AG08395 (cell line): Measurements from ENCODE around the gene FBXL7.

Experiments used
- DNase-seq: peaks from one replicate; pipeline ENCODE4 v3.0.0; 2012; ENCODE audit warnings: mixed read lengths, low spot score

Gene FBXL7

DNA sequence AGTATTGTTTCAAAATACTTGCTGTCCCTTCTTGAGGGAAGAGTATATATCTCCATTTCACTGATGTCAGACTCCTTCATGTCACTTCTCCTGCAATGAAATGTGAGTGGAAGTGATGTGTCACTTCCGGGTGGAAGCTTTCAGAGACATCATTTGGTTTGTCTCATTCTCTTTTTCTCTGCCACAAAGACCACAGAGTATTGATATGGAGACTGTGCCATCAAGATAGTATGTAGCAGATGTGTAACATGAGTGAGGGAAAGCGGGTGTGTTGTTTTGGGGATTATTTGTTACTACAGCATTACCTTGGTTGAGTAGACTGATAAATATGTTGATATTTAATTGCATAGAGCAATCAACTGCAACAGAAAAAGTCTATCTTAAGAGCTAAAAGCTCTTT, 169.8 kb downstream of the FBXL7 start:
- no peak for DNase-seq

DNA sequence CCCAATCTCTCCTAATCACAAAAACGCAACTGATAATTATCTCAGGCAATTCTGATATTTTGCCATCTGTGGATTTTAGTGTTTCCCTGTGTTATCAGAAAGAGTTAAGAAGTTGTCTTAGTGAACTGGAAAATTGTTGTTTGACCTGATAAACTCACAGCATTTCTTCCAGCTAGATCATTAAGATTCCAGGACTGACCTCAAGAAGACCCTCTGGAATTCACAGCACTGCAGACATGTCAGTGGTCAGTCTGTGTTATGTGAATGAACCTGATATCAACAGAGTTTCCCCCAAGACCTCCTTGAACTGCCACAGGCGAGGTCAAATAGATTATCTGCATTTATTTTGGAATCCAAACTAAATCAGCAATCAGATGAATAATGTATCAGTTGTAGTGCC, 174.7 kb downstream of the FBXL7 start:
- no peak for DNase-seq

DNA sequence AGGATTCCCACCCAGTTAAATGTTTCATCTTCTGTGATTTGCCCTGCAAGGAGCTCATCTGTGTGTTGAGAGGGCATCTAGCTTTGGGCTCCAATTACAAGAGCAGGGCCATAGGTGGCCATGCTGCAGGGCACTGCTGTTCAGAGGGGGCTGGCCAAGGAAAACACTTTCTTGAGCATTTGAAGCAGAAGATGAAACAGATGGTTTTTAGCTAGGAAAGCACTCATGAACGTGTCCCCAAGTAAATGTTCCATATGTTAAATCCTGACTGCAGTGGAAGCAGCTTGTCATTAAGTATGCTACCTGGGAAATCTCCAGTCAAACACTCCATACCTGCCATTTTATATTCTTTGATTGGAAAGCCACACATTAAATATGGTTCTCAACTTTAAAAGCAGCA, 176.6 kb downstream of the FBXL7 start:
- DNase-seq, result no peak

DNA sequence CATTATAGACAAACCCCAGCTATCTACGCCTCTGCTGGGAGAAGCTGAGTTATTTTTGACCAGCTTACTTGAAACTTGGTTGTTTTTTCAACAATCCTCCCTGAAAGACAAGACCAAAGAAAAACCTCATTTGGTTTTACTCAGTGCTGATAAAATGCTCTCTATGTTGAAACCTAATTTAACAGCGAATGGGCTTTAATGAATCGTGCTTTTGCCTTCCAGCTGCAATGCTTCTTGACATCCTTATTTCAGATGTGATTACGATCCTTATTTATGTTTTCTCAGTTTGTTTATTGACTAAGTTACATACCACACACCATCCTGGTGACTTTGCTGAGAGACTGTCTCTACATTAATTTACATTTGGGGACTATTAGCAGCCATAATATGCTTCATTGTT, 179.2 kb downstream of the FBXL7 start:
- no peak for DNase-seq

DNA sequence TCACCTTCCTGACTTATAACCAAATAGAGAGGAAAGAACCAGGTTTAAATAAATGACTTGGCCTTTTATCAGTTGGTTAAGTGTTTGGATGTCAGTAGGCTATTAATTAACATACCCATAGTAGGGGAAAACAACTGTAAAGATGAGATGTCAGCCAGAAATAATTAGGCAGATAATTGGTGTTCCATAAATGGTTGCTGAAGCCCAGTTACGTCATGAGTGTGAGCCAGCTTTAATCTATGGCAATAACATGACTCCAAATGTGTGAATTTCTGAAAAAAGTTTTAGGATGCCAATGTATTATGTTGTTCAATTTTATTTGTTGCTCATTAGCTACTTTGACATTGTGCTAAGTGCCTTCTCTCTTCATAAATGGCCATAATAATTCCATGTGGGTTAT, 180.5 kb downstream of the FBXL7 start:
- DNase-seq, result no peak

DNA sequence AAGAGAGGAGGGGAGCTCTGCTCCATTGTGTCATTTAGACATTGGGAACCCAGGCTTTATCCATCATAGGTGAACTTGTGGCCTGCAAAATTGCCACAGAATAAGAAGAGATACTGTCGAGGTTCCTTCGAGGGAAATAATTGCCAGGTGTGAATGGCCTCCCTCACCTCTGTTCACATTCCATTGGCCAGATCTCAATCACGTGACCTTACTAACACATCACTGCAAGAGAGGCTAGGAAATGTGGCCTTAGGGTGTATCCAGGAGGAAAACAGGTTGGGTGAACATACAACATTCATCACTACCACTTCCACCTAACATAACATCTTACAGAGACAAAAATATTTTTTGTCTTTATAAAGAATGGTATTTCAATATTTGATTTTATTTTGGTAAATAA, 182.1 kb downstream of the FBXL7 start:
- DNase-seq, result no peak

DNA sequence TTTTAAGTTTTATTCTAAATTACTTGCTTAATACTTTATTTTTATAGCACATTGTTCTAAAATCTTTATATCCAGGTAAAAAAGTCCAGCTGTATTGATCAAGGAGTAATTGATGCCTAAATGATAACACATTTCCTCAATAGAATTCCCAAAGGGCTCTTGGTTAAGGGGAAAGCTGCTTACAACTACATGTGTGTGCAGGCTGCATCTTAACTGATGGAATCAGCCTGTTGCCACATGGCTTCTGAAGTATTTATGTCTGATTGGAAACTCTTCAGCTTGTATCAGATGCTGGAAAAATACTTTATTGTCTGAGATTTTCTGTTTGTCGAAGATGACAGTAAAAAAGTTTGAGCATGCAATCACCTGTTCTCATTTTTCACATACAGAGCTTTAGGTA, 182.6 kb downstream of the FBXL7 start:
- no peak for DNase-seq

DNA sequence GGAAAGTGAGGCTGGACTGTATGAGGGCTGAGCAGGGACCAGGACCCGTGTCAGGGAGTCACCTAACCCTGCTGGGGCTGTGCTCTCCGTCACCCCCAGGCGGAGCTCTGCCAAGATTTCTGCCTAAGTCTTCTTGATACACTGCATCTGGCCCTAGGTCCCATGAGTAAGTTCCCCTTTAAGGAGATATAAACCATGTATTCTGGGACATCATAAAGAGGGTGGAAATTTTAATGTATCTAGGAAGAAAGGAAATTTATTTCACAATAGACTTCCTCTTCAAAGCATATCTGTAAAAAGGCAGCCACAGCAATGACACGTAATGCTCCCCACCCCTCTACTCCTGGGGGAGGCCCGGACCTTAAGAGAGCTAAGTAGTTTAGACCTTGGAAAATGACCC, 183.4 kb downstream of the FBXL7 start:
- DNase-seq, result no peak

DNA sequence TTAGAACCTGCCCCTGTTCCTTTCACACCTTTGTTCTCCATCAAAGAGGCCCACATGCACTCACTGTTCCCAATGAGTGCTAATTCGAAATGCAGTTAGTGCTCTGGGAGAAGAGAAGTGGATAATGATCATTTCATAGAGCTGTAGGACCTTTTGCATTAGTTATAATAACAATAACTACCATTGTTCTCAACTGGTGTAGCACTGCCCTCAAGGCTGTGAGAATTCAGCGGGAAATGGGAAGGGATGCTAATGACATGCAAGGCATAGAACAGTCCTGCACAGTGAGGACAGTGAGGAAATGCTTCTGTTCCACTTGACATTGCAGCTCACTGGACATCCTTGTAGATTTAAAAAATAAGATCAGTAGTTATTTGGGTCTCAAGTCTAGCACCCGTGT, 187.4 kb downstream of the FBXL7 start:
- DNase-seq, result no peak

DNA sequence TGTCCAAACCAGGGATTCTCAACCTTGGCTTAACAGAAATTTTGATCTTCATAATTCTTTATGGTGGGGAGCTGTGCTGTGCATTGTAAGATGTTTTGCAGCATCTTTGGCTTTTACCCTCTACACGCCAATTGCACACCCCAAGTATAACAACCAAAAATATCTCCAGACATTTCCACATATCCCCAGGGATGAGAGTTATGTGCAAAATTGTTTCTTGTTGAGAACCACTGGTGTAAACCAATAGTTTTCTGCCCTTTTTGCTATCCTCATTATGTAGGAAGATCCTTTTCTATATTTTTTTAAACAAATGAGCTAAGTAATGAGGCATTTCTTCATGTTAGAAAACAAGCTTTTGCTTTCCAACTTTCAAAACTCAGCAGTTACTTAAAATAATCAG, 189.9 kb downstream of the FBXL7 start:
- DNase-seq, result no peak

DNA sequence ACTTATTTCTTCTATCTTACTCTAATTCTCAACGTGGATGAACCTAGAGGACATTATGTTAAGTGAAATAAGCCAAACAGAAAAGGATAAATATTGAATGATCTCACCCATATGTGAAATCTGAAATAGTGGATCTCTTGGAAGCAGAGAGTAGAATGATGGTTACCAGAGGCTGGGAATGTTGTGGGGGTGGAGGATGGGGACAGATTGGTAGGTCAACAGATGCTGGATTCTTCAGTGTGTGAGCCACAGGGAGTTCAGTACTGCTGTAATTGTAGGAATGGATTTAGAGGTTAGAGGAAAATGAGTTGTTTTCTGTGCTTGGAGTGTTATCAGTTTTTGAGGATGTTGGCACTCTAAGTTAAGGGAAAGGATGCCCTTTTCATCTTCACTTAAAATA, 190.6 kb downstream of the FBXL7 start:
- DNase-seq, result peak; percentile 30

DNA sequence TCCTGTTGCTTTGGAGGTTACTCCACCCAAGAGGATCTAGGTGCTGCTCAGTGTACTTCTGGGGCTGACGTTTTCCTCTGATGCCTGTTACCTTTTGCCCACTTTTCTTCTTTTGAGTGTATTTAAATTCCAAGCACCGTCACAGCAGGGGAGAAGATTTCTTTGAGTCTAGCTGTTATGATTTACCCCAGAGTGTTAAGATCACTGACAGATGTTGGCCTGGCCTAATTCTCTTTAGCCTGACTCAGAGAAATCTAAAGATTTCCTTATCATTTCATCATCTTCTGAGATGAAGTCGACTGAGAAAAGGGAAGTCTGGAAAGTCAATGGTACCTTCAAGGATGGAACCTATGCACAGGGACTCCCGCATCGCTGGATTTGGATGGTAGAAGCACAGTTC, 191.5 kb downstream of the FBXL7 start:
- DNase-seq, result peak; percentile 34

DNA sequence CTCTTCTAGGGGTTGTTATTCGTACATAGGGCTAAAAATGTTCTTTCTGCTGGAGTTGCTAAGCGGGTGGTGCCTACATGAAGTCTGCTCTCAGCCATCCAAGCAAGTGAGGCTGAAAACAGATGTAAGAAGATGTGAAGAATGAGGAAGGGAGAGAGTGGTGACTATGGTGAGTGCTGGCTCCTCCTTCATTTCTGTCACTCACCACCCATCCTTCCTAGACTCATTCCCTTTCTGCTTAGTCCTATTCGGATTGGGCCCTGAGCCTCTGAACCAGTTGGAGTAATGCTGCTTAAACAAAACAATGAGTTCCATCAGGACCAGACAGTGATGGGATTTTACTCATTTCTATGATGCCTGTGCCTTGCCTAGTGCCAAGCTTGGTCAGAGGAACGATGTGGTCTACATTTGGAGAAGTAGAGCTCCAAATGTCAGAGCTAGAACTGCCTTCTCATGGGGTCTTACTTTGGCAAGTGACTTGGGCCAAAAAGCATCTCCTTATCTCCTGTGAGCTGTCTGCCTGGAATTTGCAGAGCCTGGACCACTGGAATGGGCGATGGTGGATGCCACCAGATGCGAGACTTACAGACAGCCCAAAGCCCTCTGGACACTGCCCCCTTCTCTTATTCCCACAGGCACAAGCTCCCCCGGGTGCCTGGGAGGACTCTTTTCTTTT, 192.9 kb downstream of the FBXL7 start:
- DNase-seq, result no peak

DNA sequence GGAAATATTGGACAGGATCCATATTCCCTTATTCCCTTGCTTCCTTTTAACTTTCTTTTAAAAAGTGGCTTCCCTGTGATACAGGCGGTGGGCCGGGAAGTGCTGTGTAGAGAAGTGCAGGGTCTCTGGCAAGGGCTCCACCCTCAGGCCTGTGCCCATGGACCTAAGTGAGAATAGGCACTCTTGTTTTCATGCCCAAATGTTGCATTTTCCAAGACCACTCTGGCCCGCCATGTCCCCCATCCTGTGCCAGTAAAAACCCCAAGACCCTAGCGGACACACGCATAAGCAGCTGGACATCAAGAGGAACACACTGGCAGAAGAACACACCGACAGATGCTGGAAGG, 193.4 kb downstream of the FBXL7 start:
- DNase-seq, result no peak

DNA sequence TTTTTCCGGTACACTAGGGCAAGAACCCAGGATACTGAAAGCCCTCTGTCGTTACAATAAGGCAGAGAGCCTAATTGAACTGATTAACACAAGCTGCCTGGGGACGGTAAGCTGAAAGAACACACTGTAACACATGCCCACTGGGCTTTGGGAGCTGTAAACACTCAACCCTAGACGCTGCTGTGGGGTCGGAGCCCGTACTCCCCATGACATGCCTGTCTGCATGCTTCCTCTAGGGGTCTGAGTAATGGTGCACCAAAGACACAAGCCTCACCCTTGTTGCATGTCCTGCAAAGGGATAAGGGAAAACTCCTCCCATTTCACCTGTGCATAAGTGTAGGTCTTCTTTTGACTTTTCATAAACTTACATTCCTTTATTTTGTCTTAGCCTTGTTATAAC, 194.0 kb downstream of the FBXL7 start:
- DNase-seq, result no peak

DNA sequence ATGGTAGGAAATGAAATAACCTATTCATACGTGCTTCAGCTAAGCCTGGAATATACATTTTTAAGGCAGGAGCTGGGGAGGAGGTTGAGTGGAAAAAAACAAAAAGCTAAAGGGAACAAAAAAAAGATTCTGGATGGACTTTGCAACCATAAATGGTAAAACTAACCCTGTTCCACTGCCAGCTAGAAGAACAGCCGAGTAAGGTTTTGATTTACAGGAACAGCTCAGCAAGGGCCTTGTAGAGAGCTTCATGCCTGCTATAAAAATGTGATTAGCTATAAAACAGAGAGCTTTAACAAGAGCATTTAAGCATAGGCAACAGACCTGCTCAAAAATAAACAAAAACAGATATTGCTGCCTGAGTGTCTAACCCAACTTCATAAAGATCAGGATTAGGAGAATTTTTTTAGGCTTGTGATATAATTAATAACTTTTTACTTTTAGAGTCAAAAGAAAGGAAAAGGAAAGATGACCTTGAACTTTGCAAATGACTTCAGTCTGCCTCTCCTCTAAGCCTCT, 194.8 kb downstream of the FBXL7 start:
- peak; percentile 37 for DNase-seq

DNA sequence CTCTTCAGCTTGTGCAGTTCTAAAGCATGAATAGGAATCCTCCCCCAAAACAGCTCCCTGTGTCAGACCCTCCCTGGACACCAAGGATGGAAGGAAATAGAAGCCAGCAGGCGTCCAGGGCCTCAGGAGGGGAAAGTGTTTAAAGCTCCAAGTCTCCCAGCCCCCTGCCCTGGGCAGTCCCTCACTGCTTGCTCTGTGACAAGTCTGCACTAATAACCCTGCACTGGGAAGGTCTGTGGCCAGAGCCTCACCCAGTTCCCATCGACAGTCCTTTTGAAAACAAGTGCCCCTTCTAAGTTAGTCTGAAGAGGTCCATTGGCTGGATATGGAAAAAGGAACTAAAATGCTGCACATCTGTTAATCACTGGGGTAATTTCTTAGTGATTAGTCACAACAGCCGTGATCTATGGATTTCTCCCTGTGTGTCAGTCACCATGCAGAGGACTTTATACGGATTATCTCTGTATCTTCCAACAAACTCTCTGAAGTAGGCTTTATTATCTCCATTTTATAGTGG, 195.3 kb downstream of the FBXL7 start:
- DNase-seq, result peak; percentile 48

DNA sequence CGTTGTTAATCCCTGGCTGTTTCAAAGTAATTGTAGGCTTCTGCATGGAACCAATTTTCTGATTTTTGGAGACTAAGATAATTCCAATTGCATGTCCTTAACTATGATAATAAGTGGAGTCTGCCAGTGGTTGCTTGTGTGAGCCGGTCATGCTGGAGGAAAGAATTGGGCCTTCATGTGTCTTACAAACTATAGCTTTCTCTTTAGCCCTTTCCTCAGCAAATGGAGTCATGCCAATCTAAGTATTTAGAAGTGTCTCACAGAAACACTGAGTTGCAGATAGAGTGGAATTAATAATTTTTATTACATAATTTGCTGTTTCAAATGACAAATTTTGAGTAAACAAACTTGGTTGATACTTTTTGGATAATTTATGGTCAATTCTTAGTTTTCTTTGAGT, 200.4 kb downstream of the FBXL7 start:
- no peak for DNase-seq

DNA sequence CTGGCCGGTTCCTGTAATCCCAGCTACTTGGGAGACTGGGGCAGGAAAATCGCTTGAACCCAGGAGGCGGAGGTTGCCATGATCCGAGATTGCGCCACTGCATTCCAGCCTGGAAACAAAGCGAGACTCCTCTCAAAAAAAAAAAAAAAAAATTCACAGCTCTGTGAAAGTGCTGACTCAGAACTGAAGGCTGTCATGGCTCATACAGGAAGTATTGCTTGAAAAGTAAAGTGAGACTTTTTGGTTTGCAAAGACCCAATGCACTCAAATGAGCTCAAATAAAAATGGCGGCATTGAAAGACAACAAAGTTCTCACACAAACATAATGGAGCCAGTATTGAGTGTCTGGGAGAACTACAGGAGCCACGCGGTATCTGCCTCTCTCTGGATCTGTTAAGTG, 202.1 kb downstream of the FBXL7 start:
- peak; percentile 38 for DNase-seq

DNA sequence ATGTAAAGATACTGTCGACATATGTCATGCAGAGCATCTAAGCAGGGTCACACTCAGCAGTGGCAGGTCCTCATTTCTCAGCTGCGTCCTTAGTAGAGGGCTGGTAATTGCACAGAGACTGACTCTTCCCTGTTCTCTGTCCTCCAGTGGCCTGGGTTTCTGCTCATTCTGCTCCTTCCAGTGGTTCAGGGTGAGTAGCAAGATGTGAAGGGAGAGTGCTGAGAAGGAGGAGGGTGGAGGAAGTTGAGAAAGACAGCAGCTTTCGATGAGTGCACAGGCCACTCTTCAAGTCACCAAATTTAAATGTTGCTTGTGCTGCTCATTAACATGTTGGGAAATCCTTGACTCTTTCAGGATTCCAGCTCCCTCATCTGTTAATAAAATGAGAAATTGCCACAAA, 203.9 kb downstream of the FBXL7 start:
- DNase-seq, result peak; percentile 61

DNA sequence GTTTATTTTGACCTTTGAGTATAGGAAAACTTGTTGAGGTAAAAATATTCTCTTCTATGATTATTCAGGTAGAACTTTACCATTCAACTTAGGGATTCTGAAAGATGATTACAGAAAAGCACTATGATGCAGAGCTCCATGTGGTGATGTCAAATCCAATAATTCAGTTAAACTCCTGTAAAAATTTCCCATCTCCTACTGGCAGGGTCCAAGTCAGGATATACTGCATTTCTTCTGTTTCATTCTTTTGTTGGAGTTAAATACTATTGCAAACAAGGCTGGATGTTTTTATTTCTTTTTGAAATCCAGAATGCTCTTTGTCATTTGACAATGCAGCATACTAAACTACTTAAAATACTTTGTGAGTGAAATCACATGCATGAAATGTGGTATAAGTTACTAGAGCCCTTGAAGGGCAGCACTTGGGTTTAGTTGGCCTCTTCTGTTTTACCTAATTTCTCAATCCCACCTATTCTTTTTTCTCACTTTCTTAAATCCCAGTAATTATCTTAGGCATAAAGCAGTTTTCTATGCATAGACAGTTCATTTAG, 204.5 kb downstream of the FBXL7 start:
- DNase-seq, result peak; percentile 60

DNA sequence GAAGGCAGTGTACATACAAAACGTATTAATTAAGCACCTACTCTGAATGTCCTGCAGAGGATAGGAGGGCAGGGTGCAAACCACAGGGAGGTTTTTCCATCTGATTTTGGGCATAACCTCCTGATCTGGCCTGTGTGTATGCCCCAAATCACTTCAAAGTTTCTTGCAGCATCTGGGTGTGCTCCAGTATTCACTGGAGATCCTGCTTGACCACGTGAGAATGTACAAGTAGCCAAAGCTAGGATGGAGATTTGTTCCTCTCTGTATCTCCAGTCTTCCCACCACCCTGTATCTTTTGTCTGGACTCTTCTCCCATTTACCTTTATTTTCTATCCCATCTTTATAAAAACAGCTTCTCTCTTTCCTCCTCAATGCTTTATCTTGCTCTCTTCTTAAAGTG, 207.7 kb downstream of the FBXL7 start:
- no peak for DNase-seq

DNA sequence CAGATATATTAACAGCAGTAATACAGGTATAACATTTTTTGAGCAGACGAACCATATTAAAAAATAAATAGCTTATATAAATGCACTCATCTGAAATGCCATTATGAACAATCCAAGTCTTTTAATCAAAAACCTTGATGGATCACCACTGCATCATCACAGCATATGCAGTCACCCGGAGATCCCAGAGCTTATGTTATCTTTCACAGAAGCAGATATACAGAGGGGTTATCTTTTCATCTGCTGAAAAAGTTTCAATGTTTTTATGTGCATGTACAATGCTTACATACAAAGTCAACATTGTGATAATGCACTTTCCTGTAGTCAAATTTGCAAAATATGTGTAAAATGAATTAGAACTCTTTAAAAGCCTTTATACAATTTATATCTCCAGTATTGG, 211.9 kb downstream of the FBXL7 start:
- DNase-seq, result no peak

DNA sequence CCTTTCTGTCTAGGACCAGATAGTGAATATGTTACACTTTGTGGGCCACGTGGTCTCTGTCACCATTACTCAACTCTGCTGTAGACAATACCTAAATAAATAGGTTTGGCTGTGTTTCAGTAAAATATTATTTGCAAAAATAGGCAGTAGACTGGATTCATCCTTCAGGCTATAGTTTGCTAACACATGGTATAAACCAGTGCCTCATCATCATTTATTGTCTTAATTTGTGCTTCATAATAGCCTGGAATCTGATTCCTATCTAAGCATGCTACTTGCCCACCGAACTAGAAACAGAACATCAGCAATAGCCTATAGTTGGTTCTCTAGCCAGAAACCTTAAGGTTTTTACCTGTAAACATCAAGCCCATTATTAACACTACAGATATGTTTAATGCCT, 215.6 kb downstream of the FBXL7 start:
- DNase-seq, result no peak
